Uterine smooth muscle cell (primary cell): ENCODE data around the gene F8A1. TPM values are rescaled to one million over a fixed set of nuclear protein-coding genes. Genes with fewer than 3 reads are reported as not detected.

ENCODE experiments used
- total RNA-seq: library from RNA; depleted of rRNA; stranded (reverse); fragments of >200 nt; gene quantifications from 2 replicates; pipeline ENCODE4 v1.2.3, GENCODE V29; 2014

F8A1 gene
- total RNA-seq = 2.0 and 3.6 TPM in 2 replicates

DNA sequence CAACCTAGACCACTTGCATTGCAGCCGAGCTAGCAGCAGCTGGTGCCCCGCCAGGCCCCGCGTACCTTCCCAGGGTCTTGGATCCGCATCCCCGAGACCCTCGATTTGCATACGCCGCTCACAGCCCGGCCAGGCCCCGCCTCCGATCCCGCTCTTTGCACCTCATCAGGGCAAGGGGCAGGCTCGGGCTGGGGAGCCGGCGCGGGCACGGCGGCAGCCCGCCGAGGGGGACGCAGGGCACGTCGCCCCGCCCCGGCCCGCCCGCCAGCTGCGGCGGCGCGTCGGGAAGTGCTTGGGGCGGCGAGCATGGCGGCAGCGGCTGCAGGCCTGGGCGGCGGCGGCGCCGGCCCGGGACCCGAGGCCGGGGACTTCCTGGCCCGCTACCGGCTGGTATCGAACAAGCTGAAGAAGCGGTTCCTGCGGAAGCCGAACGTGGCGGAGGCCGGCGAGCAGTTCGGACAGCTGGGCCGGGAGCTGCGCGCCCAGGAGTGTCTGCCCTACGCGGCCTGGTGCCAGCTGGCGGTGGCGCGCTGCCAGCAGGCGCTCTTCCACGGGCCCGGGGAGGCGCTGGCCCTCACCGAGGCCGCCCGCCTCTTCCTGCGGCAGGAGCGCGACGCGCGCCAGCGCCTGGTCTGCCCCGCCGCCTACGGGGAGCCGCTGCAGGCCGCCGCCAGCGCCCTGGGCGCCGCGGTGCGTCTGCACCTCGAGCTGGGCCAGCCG, at the start of gene F8A1:
Gene F8A1, plus strand, starts transcription at position 287 of the 720 bp plus-strand sequence. Its CDS starts 20 bp downstream, at position 307.

Other genes with a start within 250 kb of the F8A1 start
- gene CTAG2, start 232.8 kb upstream of the F8A1 start, total RNA-seq = not detected in 2 replicates
- 0.77 and 1.4 TPM in 2 replicates for gene GAB3, start 135.3 kb upstream of the F8A1 start, total RNA-seq
- gene DKC1, start 123.5 kb upstream of the F8A1 start, total RNA-seq = 36.5 and 60.1 TPM in 2 replicates
- gene MPP1, start 80.9 kb upstream of the F8A1 start, total RNA-seq = 15.2 and 18.8 TPM in 2 replicates
- gene SMIM9, start 51.7 kb upstream of the F8A1 start, total RNA-seq = not detected in 2 replicates
- 2.1 TPM in 2 replicates for gene F8, start 136.4 kb downstream of the F8A1 start, total RNA-seq
- 28.5 and 35.3 TPM in 2 replicates for gene FUNDC2, start 140.5 kb downstream of the F8A1 start, total RNA-seq
- gene CMC4, start 184.8 kb downstream of the F8A1 start, total RNA-seq = 8.3 and 10.5 TPM in 2 replicates
- gene MTCP1, start 184.8 kb downstream of the F8A1 start, total RNA-seq = 1.3 and 4.0 TPM in 2 replicates
- 14.4 and 19.6 TPM in 2 replicates for gene BRCC3, start 185.2 kb downstream of the F8A1 start, total RNA-seq